Adrenal gland (tissue), 12 donors: ENCODE measurements around the gene CD247. TPM values are rescaled to one million over a fixed set of nuclear protein-coding genes. Genes with fewer than 3 reads are reported as not detected.

Experiments used
- DNase-seq, 7 donors: peaks; one replicate each; pipeline ENCODE4 v3.0.0-alpha.2; 2019 to 2020
- H3K27ac ChIP-seq, 5 donors: fragments of 200-600 bp; sonication (generic) in 4 of 5; 1 replicate in 3 of 5; 2 replicates in 2 of 5; pipeline versions ENCODE4 v1.5.1 to v1.8.0; 2016 to 2020; ENCODE audit warnings: mild to moderate bottlenecking in 1 of 5
- H3K27me3 ChIP-seq: fragments of 200-600 bp; 2 replicates; pipeline ENCODE4 v1.8.0; 2021
- H3K36me3 ChIP-seq, 2 donors: fragments of 200-600 bp; replicated peaks in 1 of 2; 1 replicate in 1 of 2; 2 replicates in 1 of 2; pipeline versions ENCODE4 v1.5.1 to v1.8.0; 2018 to 2022
- H3K4me1 ChIP-seq, 2 donors: fragments of 200-600 bp; replicated peaks in 1 of 2; 1 replicate in 1 of 2; 2 replicates in 1 of 2; pipeline versions ENCODE4 v1.5.1 to v1.8.0; 2018 to 2021
- H3K4me3 ChIP-seq, 4 donors: fragments of 200-600 bp; sonication (generic) in 3 of 4; one replicate each; pipeline ENCODE4 v1.5.1; 2016 to 2018
- H3K9me3 ChIP-seq, 3 donors: fragments of 200-600 bp; sonication (generic) in 1 of 3; replicated peaks in 1 of 3; 1 replicate in 2 of 3; 2 replicates in 1 of 3; pipeline versions ENCODE4 v1.5.1 to v1.8.0; 2016 to 2021
- POLR2A ChIP-seq, 2 donors: fragments of 450-650 bp; IDR thresholded peaks; one replicate each; pipeline ENCODE4 v1.6.1; 2017; ENCODE audit warnings: antibody characterized with exemption in 2 of 2, mild to moderate bottlenecking in 2 of 2, moderate library complexity in 1 of 2
- WGBS, 4 donors: extraction: QIAGEN DNeasy Blood & Tissue Kit in 2 of 4; methylation state at CpG; one replicate each; pipeline versions ENCODE4 v1.1.5 to v1.1.7; 2013 to 2017; 5-methylcytosine and 5-hydroxymethylcytosine counted together
- intact Hi-C, 2 donors: fragments of 100-400 bp; cut with DNase I; formaldehyde crosslinking; loops; one replicate each; pipeline versions ENCODE4 v1.14.1 to v1.15.0; 2022 to 2023
- polyA plus RNA-seq, 3 donors: library from polyadenylated mRNA; stranded (reverse); fragments of 200-250 nt in 2 of 3; fragments of 350-450 nt in 1 of 3; fragmentation: Illumina TruSeq in 1 of 3; extraction: RNeasy Lipid Tissue Mini Kit (QIAGEN cat#74804) in 1 of 3; gene quantifications; one replicate each; pipeline ENCODE4 v1.2.3, GENCODE V29; 2013 to 2014
- total RNA-seq, 9 donors: library from RNA; depleted of rRNA in 4 of 9; stranded (reverse); fragments of >200 nt in 4 of 9; fragments of 120-200 nt in 1 of 9; fragmentation: NEBNext Ultra II Directional in 1 of 9; extraction: Animal tissue kit (Norgen Biotek cat#: 25700) in 1 of 9; gene quantifications; one replicate each; pipeline versions ENCODE4 v1.1.0 to v1.2.4, GENCODE V29; 2013 to 2023
- TF ChIP-seq, protein P1 (sequence below), 6 experiments: fragments of 450-650 bp in 4 of 6; fragments of 200-600 bp in 2 of 6; sonication (generic) in 1 of 6; IDR thresholded peaks; 1 replicate in 5 of 6; 2 replicates in 1 of 6; pipeline versions ENCODE4 v1.5.1 to v1.8.0; 2016 to 2021; ENCODE audit warnings: antibody characterized with exemption in 6 of 6, mild to moderate bottlenecking in 2 of 6, moderate library complexity in 1 of 6
- donor health status: healthy with polysubstance abuse.
- donor health status: Bipolar disorder and iron deficiency.
- donor health status: DM: yes; HTN: yes; CAD: no.
- donor health status: DM: no; HTN: no; CAD: no.
- donor health status: DM: no; HTN: no; CAD: no.
- donor health status: DM: yes; HTN: yes; CAD: no.

Gene CD247
- total and polyA plus RNA-seq, 12 donors = 0.26 to 2.3 (median 1.2) TPM; not detected in 1

GRCh38 chr1:167472752-167473521 is 45.4 kb downstream of the CD247 start:
- no peak overlapping the region for H3K4me3 ChIP-seq
- peaks cover 6% of the 10 kb centered on the region for H3K27me3 ChIP-seq
- no peak overlapping the region for H3K27ac ChIP-seq
- TF ChIP-seq POLR2A (IDR thresholded peaks at IDR 0.05) = no peak
- TF ChIP-seq, protein P1, sequence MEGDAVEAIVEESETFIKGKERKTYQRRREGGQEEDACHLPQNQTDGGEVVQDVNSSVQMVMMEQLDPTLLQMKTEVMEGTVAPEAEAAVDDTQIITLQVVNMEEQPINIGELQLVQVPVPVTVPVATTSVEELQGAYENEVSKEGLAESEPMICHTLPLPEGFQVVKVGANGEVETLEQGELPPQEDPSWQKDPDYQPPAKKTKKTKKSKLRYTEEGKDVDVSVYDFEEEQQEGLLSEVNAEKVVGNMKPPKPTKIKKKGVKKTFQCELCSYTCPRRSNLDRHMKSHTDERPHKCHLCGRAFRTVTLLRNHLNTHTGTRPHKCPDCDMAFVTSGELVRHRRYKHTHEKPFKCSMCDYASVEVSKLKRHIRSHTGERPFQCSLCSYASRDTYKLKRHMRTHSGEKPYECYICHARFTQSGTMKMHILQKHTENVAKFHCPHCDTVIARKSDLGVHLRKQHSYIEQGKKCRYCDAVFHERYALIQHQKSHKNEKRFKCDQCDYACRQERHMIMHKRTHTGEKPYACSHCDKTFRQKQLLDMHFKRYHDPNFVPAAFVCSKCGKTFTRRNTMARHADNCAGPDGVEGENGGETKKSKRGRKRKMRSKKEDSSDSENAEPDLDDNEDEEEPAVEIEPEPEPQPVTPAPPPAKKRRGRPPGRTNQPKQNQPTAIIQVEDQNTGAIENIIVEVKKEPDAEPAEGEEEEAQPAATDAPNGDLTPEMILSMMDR (IDR thresholded peaks at IDR 0.05) = no peak
- H3K9me3 ChIP-seq = no peaks in the 10 kb centered on the region
- no peaks in the 10 kb centered on the region for H3K36me3 ChIP-seq
- DNase-seq = no peak
- intact Hi-C loops = no loop called here
- H3K4me1 ChIP-seq = no peaks in the 10 kb centered on the region
- 84 to 89% (median 86%) methylated on average over 10 of the region's 10 CpGs for WGBS, 4 donors

DNA sequence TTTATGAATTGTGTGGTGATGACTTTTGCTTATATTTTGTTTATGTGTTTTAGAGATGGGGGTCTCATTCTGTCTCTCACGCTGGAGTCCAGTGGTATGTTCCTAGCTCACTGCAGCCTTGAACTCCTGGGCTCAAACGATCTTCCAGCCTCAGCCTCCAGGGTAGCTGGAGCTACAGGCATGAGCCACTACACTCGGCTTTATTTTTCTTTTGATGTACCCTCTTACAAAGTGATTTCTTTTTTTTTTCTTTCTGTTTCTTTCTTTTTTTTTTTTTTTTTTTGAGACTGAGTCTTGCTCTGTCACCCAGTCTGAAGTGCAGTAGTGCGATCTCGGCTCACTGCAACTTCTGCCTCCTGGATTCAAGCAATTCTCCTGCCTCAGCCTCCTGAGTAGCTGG is 46.8 kb downstream of the CD247 start:
- H3K4me1 ChIP-seq = no peaks in the 10 kb centered on the region
- H3K36me3 ChIP-seq = no peaks in the 10 kb centered on the region
- H3K27me3 ChIP-seq = peaks cover 6% of the 10 kb centered on the region
- no peak overlapping the region for H3K27ac ChIP-seq
- no peak overlapping the region for H3K4me3 ChIP-seq
- 68 to 85% (median 81%) methylated on average over 5 of the region's 5 CpGs for WGBS, 4 donors
- intact Hi-C loops = no loop called here
- DNase-seq = no peak
- TF ChIP-seq POLR2A (IDR thresholded peaks at IDR 0.05) = no peak
- TF ChIP-seq, protein P1 (IDR thresholded peaks at IDR 0.05) = no peak
- no peaks in the 10 kb centered on the region for H3K9me3 ChIP-seq

DNA sequence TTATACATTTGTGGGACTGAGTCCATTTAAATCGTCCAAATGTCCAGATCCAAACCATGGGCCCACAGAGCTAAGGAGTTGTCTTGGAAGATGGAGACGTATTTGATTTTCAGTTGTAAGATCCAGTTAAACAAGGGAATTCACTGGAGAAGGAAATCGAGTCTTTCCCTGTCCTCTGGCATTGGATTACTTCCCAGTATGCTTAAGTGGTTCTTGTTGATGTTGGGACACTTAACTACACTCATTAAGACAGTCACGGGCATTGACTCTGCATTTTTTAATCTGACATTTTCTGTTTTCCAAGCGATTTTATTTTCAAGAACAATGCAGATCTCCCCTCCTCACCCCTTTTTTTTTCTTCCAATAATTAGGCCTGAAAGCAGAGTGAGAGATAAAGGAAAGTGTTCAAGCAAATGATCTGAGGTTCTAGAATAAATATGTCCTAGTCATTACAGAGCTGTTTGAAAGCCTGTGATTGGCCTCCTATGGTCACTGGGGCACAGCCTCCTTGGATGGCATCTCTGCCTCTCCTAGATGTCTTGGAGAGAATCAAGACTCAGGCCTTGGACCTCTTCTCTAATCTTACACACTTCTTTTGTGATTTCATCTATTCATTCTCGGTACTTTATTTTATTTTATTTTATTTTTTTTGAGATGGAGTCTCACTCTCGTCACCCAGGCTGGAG is 48.9 kb downstream of the CD247 start:
- 82 to 85% (median 83%) methylated on average over 7 of the region's 7 CpGs for WGBS, 4 donors
- H3K27ac ChIP-seq = no peak overlapping the region
- no peaks in the 10 kb centered on the region for H3K27me3 ChIP-seq
- TF ChIP-seq, protein P1 (IDR thresholded peaks at IDR 0.05) = no peak
- TF ChIP-seq POLR2A (IDR thresholded peaks at IDR 0.05) = no peak
- H3K9me3 ChIP-seq = no peaks in the 10 kb centered on the region
- no peaks in the 10 kb centered on the region for H3K36me3 ChIP-seq
- H3K4me1 ChIP-seq = no peaks in the 10 kb centered on the region
- intact Hi-C loops = no loop called here
- H3K4me3 ChIP-seq = no peak overlapping the region
- no peak for DNase-seq

DNA sequence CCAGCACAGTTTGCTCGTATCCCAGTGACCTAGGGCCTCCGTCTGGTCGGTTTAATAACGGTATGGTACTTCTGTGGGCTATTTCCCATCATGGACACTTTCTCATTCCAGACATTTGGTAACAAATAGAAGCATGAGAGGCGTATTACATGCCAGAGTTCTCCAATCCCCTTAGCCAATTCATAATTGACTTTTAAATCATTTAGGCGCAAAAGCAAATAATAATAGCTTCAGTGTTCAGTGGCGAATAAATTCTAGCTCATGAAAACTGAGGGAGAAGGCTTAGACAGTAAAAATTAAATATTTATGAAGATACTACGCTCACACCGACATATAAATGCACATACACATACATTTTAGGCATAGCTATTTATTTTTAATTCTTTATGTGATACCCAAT is 50.6 kb downstream of the CD247 start:
- H3K4me1 ChIP-seq = no peaks in the 10 kb centered on the region
- no peaks in the 10 kb centered on the region for H3K27me3 ChIP-seq
- H3K27ac ChIP-seq = no peak overlapping the region
- H3K36me3 ChIP-seq = no peaks in the 10 kb centered on the region
- H3K9me3 ChIP-seq = no peaks in the 10 kb centered on the region
- H3K4me3 ChIP-seq = no peak overlapping the region
- WGBS, 4 donors = 74 to 86% (median 76%) methylated on average over 9 of the region's 9 CpGs
- intact Hi-C loops = no loop called here
- DNase-seq = no peak
- no peak for TF ChIP-seq POLR2A (IDR thresholded peaks at IDR 0.05)
- TF ChIP-seq, protein P1 (IDR thresholded peaks at IDR 0.05) = no peak
